ENCODE data around the gene LIN9.

The LIN9 gene

GRCh38 chr1:226186124-226187018, 122.6 kb downstream of the LIN9 start, which contains the start of gene ACBD3:
ACBD3 (minus strand) TSS chr1:226186741; CDS start chr1:226186675, 66 bp downstream.
- Histone ChIP-seq H3K36me3 (ENCODE audit: control insufficient read depth, insufficient read depth, low read length) (no peaks in the 10 kb centered on the region), H3K27me3 (ENCODE audit: control insufficient read depth, insufficient read depth, low read length, poor library complexity, severe bottlenecking) (no peaks in the 10 kb centered on the region), H3K27ac (ENCODE audit: insufficient read depth, low read depth, low read length, poor library complexity, severe bottlenecking) (no peak within 1 kb of the TSS), H3K4me1 (ENCODE audit: control insufficient read depth, insufficient read depth, low read length) (peaks cover 6% of the 10 kb centered on the region), H3K4me3 (ENCODE audit: insufficient read depth, low read depth, low read length) (peak within 1 kb of the TSS; percentile 84), H3K9me3 (ENCODE audit: control insufficient read depth, low read length) (no peaks in the 10 kb centered on the region)
- WGBS, 2 experiments, result 0% methylated on average over 75 of the region's 75 CpGs

GRCh38 chr1:226185141-226186036, 123.6 kb downstream of the LIN9 start:
- Histone ChIP-seq H3K4me3 (ENCODE audit: insufficient read depth, low read depth, low read length) (peak overlapping the region; percentile 84), H3K27me3 (ENCODE audit: control insufficient read depth, insufficient read depth, low read length, poor library complexity, severe bottlenecking) (no peaks in the 10 kb centered on the region), H3K4me1 (ENCODE audit: control insufficient read depth, insufficient read depth, low read length) (peaks cover 6% of the 10 kb centered on the region), H3K27ac (ENCODE audit: insufficient read depth, low read depth, low read length, poor library complexity, severe bottlenecking) (no peak overlapping the region), H3K36me3 (ENCODE audit: control insufficient read depth, insufficient read depth, low read length) (no peaks in the 10 kb centered on the region), H3K9me3 (ENCODE audit: control insufficient read depth, low read length) (no peaks in the 10 kb centered on the region)
- 69 to 77% methylated on average over 12 to 14 of the region's 14 CpGs for WGBS, 2 experiments

- H3K4me1 ChIP-seq (ENCODE audit: control insufficient read depth, insufficient read depth, low read length), result peaks cover 6% of the 10 kb centered on the region
- H3K9me3 ChIP-seq (ENCODE audit: control insufficient read depth, low read length), result no peaks in the 10 kb centered on the region
- no peak overlapping the region for H3K27ac ChIP-seq (ENCODE audit: insufficient read depth, low read depth, low read length, poor library complexity, severe bottlenecking)
- no peak overlapping the region for H3K4me3 ChIP-seq (ENCODE audit: insufficient read depth, low read depth, low read length)
- no peaks in the 10 kb centered on the region for H3K27me3 ChIP-seq (ENCODE audit: control insufficient read depth, insufficient read depth, low read length, poor library complexity, severe bottlenecking)
- WGBS, 2 experiments, result 84 to 85% methylated on average over 14 of the region's 14 CpGs
- H3K36me3 ChIP-seq (ENCODE audit: control insufficient read depth, insufficient read depth, low read length), result no peaks in the 10 kb centered on the region
Observed at GRCh38 chr1:226181996-226182714, 126.8 kb downstream of the LIN9 start.
